Stimulated activated CD4-positive, alpha-beta T cell treated with anti-CD3 and anti-CD28 coated beads, Interleukin-1b, Interleukin-23, amount 100 ng/mL, for 24 hours (primary cell): ENCODE measurements around the gene PEX12.
A peak's percentile ranks its signal among the peaks of the same experiment; 100 is the strongest.
"Not testable (repeated sequence)": the region's sequence is repeated elsewhere in the genome, so short reads cannot be mapped to it uniquely, and the experiment has no call there.

Experiments used
- DNase-seq, 4 experiments: peaks; one replicate each; pipeline ENCODE4 v3.0.0-alpha.2; 2020; ENCODE audit warnings: low read depth in 4 of 4, low spot score in 1 of 4

Gene PEX12

DNA sequence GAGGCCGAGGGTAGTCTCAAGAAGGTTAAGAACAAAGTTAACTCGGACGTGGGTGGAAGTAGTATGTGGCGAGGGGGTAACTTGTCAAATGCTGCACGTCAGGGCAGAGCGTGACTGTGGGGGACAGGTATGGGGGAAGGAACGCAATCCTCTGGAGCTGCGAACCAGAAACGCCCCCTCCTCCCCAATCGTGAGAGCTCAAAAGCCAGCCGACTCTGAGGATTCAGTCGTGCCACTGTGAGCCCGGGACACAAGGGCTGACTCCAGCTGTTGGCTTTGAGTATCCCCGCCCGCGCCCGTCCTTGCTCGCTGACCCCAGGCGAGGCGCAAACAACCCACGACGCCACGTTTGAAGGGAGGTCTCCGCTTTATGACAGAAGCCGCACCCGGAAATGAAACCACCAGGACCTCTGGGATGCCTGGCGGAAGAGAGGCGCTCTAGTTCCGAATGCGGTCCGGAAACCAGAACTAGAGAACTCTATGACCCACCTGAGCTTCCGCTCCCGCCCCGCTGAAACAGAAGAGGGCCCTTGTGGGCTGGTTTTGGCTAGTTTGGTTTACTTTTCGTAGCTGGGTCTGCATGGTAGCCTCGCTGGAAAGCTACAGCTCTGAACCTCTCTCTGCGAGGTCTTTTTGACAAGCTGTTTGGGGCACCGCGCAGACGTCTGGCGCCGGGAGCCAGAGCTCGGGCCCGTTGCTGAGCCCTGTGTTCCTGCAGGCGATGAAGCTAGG is at the start of gene PEX12:
PEX12 (minus strand) TSS at position 375 of the 732 bp plus-strand sequence. CDS start 550 bp downstream, outside the sequence.
- peak; percentile 57 to 81 (median 74) for DNase-seq

DNA sequence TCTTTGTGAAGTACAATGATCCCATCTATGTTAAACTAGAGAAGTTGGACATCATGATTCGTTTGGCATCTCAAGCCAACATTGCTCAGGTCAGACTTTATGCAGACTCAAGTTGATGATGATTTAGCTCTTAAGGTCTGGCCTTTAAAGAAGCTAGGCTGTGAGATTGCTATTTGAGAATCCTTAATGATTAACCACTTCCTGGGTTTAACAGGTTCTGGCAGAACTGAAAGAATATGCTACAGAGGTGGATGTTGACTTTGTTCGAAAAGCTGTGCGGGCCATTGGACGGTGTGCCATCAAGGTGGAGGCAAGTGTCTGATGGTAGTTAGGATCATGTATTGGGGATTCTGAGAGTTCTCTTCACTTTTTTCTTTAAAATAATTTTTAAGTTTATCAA is 49.0 kb upstream of the PEX12 start:
- DNase-seq: no peak

DNA sequence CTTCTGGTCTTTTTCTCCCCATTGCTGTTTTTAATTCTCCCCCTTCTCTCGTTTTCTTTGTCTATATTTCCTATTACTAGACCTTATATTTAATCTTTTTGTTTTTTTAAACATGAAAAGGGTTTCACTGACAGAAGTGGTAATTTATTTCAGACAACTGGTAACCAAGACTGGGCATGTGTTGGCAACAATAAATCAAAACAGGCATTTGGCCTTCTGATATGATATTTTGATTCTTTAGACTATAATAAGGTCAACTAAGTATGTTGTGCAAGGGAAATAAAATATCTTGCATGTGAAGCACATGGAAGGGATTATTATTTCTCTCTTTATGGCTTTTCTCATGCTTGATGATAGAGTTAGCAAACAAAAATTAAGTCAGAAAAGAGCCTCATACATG is 43.4 kb upstream of the PEX12 start:
- no peak for DNase-seq

DNA sequence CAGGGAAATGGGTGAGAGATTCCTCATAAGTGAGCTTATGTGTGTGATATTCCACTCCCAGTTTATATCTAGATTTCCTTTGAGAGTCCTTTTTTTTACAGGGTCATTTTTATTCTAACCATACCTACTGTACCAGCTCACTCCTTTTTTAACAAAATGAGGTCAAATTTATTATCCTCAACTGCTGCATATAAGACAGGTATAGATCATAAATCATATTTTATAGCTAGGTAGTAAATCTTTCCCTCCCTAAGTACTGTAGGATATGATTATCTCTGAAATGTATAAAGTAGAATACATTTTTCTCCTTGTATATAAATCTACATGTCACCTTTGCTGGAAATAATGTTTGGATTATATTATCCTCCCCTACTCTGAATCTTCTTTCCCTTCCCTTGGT is 40.3 kb upstream of the PEX12 start:
- no peak for DNase-seq

DNA sequence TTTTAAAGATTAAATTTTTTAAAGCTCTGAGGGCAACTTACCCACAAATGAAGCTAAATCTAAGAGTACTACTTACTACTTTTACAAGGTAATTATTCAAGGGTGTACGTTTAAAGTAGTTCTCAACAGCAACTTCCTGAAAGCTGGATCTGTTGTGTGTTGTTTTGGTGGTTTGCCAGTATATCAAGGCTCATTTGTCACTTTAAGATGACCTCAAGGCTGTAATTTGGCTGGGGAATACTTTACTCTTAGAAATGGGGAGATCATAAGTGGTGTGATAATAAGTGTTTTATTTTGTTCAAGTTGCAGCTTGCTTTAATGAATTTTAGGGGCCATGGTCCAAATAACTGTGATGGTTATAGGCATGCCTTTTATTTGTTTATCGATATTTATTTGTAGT is 39.1 kb upstream of the PEX12 start:
- DNase-seq: no peak

DNA sequence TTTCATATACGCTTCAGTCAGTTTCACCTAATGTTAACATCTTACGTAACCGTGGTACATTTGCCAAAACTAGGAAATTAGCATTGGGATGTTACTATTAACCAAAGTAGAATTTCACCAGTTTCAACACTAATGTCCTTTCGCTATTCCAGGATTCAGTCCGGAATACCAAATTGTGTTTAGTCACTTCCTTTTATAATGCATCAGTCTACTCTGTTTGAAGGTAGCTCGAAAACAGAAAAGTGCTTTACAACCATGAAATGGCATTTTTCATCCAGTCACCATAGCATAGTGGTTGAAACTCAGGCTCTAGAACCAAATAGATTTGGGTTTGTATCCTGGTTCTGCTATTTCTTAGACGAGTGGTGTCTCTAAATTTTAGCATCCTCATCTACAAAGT is 38.2 kb upstream of the PEX12 start:
- DNase-seq: no peak

DNA sequence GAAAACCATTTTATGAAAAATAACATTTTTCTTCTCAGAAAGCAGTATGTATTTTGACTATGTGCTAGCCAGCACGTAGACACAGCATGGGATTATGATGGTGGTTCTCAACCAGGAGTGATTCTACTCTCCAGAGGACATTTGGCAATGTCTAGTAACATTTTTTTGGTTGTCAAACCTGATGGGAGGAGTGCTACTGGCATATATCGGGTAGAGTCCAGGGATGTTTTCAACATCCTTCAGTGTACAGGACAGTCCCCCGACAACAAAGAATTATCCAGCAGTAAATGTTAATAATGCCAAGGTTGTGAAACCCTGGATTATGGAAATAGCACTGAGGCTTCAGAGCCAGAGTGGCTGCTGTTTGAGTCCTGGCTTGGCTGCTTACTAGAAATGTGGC is 36.4 kb upstream of the PEX12 start:
- no peak for DNase-seq

DNA sequence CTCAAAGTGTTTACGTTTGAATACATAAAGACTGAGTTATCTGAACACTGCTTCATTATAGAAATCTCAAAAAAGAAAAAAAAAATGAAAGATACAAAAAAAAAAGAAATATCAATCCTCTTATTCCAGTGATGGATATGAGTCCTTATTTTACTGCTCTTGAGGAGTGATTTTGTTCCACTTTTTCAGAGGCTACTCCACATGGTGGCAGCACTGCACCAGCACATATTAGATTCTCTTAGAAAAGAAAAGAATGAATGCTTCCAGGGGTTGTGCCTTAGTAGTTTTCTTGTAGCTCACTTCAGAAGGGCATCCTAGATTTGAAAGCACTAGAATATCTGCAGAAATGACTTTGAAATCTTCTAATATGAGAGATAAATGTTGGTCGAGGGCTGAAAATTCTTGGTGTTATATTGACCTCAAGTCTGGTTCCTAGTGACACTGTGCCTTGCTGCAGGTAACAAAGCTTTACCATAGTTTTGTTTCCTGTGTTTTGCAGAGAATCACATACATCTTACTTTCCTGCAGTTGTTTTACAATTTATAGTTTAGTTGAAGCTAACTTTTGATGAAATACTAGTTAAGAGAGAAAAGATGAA is 34.7 kb upstream of the PEX12 start:
- no peak for DNase-seq

DNA sequence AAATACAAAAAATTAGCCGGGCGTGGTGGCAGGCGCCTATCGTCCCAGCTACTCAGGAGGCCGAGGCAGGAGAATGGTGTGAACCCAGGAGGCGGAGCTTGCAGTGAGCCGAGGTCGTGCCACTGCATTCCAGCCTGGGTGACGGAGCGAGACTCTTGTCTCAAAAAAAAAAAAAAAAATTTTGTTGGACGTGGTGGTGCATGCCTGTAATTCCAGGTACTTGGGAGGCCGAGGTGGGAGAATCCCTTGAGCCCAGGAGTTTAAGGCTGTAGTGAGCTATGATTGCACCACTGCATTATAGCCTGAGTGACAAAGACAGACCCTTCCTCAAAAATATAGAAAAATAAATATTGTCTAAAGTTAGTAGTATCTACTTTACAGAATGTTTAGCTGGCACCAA is 32.4 kb upstream of the PEX12 start:
- not testable (repeated sequence) for DNase-seq

DNA sequence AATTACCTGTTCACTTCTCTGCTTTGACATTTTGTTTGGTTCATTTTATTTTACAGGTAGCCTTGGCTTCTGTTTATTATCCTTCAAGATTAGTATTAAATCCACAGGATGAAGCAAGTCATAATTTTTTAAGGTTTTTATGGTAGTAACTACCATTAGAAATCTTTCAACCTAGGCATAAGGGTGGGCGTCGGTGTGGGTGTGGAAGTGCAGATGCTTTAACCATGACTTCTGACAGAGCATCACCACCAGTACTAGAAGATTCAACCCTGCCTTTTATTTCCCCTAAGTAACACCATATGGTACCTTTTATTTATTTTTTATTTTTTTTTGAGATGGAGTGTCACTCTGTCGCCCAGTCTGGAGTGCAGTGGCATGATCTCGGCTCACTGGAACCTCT is 31.5 kb upstream of the PEX12 start:
- DNase-seq: no peak

DNA sequence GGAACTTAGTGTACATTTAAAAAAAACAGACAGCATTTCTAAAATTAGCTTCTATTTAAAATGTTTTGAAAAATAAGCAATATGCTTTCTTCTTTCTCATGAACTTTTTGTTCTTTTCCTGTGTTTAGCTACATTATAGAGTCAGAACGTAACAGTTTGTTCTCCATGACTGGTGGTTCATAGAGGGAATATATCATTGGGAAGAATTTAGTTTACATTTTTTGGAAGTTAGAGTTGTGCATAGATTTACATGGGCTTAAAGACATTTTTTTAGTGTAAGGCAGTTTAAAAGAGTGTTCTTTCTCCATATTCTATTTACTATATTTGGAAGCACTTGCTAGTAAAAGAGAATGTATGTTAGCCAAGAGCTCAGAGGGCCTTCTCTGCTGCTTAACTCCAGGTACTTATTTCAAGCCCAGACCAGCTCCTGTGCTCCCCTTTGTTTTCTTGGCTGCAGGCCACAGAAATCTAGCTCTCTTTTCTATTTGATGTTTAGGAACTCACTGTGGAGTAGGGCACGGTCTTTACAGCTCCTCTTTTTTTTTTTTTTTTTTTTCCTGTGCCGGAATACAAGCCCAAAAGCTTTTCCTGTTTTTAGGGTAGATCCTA is 29.0 kb upstream of the PEX12 start:
- no peak for DNase-seq

DNA sequence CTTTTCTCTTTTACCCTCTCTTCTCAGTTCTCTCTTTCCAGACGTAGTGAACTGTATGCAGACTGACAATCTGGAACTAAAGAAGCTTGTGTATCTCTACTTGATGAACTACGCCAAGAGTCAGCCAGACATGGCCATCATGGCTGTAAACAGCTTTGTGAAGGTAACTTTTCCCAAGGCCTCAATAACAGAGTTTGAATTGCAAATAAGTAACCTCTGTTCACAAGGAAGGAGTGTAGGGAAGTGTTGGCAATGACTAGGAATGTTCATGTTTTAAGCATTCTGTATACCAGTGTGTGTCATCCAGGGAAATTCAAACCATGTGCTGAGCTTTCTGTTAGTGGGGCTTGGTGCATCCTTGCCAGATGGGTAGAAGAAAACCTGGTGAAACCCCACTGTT is 27.3 kb upstream of the PEX12 start:
- DNase-seq: no peak

DNA sequence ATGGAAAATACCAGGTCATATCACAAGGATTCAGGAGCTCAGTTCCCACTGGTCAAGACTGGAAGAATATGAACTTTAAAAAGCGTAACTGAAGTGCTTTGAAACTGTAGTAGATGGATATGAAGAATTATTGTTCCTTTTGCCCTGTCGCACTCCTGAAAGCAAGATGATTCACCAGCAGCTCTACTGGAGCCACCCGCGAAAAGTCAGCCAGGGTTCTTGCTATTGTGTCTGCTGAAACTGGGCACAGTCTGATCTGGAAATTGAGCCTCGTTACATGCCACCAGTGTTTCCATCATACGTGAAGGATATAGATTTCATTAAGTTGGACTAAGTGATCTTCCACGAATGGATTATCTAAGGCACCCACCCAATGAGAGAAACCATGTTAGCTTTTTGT is 25.3 kb upstream of the PEX12 start:
- no peak for DNase-seq

DNA sequence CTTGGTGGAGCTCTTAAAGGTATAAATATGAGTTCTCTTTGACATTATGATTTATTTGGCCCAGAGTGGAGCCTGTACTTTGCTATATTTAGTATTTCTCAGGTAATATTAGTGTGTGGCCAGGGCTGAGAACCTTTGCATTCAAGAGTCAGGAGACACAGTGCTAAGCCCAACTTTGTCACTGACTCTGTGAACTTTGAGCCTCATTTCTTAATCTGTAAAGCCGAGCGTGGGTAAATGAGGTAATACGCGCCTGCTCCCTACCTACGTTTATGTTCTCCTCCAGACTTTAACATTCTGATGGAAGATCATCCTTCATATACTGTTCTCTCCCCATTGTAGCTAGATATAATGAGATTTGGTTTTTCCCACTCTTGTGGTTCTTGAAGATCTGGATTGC is 19.2 kb upstream of the PEX12 start:
- DNase-seq: no peak

DNA sequence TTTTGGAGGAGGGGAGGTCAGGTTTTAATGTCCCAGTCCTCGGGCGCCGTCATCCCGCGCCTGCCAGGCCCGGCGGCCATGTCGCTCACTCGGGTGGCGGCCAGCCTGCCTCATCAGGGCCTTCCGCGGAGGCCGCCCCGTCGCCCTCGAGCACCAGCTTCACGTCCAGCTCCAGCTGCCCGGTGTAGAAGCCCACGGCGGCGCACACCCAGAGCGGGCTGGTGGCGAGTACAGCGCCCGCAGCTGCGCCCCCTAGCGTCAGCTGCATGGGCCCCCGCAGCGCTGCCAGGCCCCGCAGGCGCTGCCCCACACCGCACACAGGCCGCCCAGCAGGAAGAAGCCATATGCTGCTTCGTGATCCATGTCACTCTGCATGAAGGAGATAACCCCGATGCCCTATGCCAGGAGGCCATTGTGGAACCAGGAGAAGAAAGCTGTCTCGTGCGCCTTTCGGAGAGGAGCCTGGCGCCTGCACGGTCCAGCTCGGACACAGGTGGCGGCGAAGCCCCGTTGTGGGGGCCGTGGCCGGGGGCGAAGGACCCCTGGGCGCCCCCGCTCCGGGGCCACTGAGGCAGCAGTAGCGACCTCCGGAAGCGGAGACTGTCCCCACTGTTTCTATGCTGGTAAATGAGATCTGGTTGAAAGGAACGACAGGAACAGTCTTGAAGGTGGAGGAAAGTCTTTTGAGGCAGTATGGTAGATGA is 18.3 kb upstream of the PEX12 start:
- DNase-seq: no peak

DNA sequence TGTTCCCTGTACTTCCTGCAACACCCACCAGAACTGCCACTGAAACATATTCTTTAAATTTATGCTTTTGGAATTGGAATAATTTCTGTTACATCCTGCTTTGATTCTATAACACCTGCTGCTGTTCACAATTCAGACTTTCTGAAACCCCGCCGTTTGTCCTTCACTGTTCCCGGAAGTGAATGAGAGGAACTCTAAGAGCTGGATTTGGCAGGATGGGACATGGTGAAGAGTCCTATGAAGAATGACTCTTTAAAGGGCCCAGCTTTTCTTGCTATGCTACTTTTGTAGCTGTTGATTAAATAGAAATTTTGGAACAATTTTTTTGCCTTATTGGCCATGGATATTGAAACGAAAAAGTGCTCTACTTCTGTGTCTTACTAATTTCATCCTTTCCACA is 17.7 kb upstream of the PEX12 start:
- DNase-seq: no peak

DNA sequence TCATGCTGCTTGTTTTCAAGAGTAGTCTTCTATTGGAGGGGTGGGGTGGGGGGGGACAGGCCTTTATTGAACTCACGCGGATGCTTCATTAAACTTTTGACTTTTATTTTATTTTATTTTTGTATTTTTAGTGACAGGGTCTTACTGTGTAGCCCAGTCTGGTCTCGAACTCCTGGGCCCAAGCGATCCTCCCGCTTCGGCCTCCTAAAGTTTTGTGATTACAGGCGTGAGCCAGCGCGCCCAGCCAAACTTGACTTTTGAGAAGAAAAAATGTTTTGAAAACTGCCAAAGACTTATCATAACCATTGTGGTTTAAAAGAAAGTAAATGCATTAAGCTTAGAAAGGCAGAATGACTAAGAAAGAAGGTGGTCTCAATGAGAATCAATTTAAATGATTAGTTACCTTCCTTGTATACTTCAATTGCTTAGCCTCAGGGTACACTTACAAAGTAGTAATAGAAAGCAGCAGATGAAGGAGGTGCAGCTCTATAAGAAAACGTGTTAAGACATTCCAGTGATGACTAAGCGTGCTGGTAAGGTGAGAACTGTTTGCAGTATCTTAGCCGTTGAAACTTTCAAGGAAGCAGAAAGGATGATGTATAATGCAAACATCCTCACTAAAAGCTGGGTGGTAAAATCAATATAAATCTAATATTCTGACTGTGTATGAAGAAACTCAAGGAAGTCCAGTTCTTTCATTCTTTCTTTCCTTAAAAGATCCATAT is 10.0 kb upstream of the PEX12 start:
- DNase-seq: no peak

DNA sequence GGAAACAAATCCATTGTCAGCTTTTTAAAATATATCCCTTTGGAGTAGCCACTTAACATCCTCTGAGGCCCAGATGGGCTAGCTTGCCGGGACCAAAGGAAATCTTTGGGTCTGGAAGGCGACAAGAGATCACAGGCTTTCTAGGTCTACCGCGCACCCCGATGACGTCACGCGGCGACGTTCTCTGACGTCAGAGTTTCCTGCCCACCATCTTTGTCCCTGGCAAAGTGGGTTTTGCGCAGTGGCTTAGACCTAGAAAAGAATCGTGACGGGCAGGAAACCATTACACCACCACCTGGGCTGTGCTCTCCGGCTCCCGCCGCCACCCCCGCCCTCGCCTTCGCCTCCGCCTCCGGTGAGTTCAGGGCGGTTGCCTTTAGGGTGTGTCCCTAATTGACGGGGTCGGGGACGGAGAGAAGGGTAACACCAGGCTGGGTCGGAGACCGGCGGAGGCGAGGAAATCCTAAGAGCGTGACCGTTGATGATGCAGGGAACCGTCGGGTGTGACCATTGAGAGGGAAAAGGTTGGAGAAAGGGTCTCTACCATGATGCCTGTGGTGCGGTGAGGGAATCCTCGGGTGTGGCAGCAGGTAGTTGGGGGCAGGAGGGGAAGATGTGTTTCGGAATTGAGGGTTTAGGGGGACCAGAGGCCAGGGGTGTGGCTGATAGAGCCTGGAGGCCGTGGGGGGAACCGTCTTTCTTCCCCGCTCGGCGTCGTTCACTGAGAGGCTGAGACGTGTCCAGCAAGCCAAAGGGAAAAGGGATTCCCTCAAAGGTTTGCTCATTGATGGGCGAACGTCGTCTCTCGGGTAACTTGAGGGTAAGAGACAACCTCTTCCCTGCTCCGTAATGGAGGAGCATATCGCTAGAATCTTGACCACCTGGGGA is 8.9 kb upstream of the PEX12 start, which contains the start of gene AP2B1:
AP2B1 (plus strand) TSS at position 249 of the 888 bp plus-strand sequence. CDS start 6,709 bp downstream, outside the sequence.
- DNase-seq: peak; percentile 85 to 97 (median 93)

DNA sequence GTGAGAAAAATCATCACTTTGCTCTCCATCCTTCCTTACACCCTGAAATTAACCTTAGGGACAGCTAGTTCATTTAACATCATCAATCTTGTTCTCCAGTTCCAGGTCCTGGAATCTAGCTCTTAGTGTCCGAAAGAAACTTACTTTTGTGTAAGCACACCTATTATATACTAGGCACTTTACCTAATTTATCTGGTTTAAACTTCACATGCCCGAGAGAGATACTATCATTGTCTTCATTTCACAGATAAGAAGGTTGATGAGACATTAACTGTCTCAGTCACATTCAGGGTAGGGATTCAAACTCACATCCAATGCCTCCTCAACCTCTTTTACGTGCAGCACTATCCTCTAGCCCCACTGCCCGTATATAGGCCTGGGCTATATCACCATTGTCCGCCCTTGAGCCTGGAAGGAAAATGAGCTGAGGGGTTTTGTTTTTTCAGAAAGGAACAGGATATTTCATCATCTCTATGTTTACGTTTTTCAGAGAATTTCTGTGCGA is 8.2 kb upstream of the PEX12 start:
- DNase-seq: no peak

DNA sequence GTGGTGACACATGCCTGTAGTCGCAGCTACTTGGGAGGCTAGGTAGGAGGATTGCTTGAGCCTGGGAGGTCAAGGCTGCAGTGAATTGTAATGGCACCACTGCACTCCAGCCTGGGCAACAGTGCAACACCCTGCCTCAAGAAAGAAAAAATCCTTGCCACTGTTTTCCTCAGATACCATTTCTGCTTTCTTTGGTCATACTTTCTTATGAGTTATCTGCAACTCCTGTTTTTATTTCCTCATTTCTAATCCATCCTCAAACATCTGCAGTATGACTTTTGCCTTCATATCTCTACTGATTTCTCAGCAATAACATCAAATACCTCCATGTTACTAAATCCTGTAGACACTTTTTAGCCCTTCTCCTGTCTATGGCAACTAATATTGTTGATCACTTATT is 5.7 kb upstream of the PEX12 start:
- DNase-seq: no peak
